Liver (tissue), 3 donors: ENCODE measurements around the gene CFAP410.

Experiments
- ATF3 ChIP-seq: IDR thresholded peaks from 2 replicates; pipeline ENCODE4 v1.6.1; 2016; ENCODE audit warnings: antibody characterized with exemption
- FOXA2 ChIP-seq: IDR thresholded peaks from 2 replicates; pipeline ENCODE4 v1.6.1; 2016; ENCODE audit warnings: antibody characterized with exemption
- JUND ChIP-seq, 2 donors: IDR thresholded peaks; 2 replicates each; pipeline ENCODE4 v1.6.1; 2016; ENCODE audit warnings: antibody characterized with exemption in 2 of 2
- NR2F2 ChIP-seq: IDR thresholded peaks from 2 replicates; pipeline ENCODE4 v1.6.1; 2016; ENCODE audit warnings: antibody characterized with exemption
- RAD21 ChIP-seq, 2 donors: IDR thresholded peaks; 2 replicates each; pipeline ENCODE4 v1.6.1; 2016; ENCODE audit warnings: antibody characterized with exemption in 2 of 2, mild to moderate bottlenecking in 2 of 2
- REST ChIP-seq: IDR thresholded peaks from 2 replicates; pipeline ENCODE4 v1.6.1; 2016; ENCODE audit warnings: antibody characterized with exemption, mild to moderate bottlenecking
- RXRA ChIP-seq, 2 donors: IDR thresholded peaks; 2 replicates each; pipeline ENCODE4 v1.6.1; 2017 to 2018; ENCODE audit warnings: antibody characterized with exemption in 2 of 2, mild to moderate bottlenecking in 1 of 2
- TAF1 ChIP-seq: conservative IDR thresholded peaks from 2 replicates; pipeline ENCODE4 v1.6.1; 2016; ENCODE audit warnings: antibody characterized with exemption, mild to moderate bottlenecking
- YY1 ChIP-seq: IDR thresholded peaks from 2 replicates; pipeline ENCODE4 v1.6.1; 2016; ENCODE audit warnings: antibody characterized with exemption, mild to moderate bottlenecking
- TF ChIP-seq, protein P1 (sequence below): fragments of 150-350 bp; IDR thresholded peaks from 2 replicates; pipeline ENCODE4 v1.5.1; 2017; ENCODE audit warnings: improper control_type of control experiment, low read depth, low read length; ENCODE audit not compliant: missing input control
- TF ChIP-seq, protein P2 (sequence below): IDR thresholded peaks from 2 replicates; pipeline ENCODE4 v1.6.1; 2016; ENCODE audit warnings: antibody characterized with exemption
- donor health status: healthy.
- donor health status: healthy.

DNA sequence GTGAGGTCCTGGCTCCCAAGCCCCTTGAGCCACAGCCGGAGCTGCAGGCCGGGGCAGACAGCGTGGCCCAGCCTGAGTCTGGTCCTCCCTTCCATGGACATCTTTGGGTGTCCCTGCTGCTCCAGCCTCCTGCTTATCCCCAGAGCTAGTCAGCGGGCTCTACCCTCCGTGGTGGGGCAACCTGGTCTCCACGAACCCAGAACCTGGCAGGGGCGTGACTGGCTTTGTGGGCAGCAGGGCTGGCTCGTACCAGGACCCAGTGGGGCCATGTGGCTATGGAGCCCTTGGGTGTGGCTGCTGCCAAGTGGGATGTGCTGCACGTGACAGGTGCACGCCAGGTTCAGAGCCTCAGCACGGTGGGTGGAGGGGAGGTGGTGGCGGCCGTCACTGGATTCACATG is 18.3 kb downstream of the CFAP410 start:
- TF ChIP-seq, protein P1, sequence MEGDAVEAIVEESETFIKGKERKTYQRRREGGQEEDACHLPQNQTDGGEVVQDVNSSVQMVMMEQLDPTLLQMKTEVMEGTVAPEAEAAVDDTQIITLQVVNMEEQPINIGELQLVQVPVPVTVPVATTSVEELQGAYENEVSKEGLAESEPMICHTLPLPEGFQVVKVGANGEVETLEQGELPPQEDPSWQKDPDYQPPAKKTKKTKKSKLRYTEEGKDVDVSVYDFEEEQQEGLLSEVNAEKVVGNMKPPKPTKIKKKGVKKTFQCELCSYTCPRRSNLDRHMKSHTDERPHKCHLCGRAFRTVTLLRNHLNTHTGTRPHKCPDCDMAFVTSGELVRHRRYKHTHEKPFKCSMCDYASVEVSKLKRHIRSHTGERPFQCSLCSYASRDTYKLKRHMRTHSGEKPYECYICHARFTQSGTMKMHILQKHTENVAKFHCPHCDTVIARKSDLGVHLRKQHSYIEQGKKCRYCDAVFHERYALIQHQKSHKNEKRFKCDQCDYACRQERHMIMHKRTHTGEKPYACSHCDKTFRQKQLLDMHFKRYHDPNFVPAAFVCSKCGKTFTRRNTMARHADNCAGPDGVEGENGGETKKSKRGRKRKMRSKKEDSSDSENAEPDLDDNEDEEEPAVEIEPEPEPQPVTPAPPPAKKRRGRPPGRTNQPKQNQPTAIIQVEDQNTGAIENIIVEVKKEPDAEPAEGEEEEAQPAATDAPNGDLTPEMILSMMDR = no peak
- TF ChIP-seq ATF3 = no peak
- no peak for TF ChIP-seq RAD21 (IDR thresholded peaks at IDR 0.05)
- TF ChIP-seq YY1 = no peak
- no peak for TF ChIP-seq RXRA (IDR thresholded peaks at IDR 0.05)
- TF ChIP-seq REST = no peak
- TF ChIP-seq, protein P2, sequence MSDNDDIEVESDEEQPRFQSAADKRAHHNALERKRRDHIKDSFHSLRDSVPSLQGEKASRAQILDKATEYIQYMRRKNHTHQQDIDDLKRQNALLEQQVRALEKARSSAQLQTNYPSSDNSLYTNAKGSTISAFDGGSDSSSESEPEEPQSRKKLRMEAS = no peak
- TF ChIP-seq JUND (IDR thresholded peaks at IDR 0.05) = no peak
- no peak for TF ChIP-seq TAF1
- TF ChIP-seq NR2F2 = no peak
- no peak for TF ChIP-seq FOXA2
